ENCODE data around the gene RBMX. TPM values are rescaled to one million over a fixed set of nuclear protein-coding genes. Genes with fewer than 3 reads are reported as not detected.

Gene RBMX
- polyA plus RNA-seq, 2 of the 4 experiments (the other 2 are of a cell fraction) = 278 to 337 TPM

DNA sequence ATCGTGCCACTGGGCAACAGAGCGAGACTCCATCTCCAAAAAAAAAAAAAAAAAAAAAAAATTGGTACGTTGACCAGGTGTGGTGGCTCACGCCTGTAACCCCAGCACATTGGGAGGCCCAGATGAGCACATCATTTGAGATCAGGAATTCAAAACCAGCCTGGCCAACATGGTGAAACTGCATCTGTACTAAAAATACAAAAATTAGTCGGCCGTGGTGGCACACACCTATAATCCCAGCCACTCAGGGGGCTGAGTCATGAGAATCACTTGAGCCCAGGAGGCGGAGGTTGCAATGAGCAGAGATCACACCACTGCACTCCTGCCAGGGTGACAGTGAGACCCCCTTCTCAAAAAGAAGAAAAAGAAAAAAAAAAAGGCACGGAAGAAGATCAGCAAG lies 24.5 kb downstream of the RBMX start:
- Histone ChIP-seq H3K4me1 (no peaks in the 10 kb centered on the region), H3K27ac (no peak overlapping the region), H3K4me2 (no peak overlapping the region), H3K9me3 (no peaks in the 10 kb centered on the region), H3K4me3 (no peak overlapping the region)
- FAIRE-seq (no peak), DNase-seq (ENCODE audit: low read depth in 1 of 2, low spot score in 1 of 2) (no peak), ATAC-seq (no peak)
- TF ChIP-seq KDM5A (IDR thresholded peaks at IDR 0.05) = no peak
- no peak for TF ChIP-seq CBX8 (IDR thresholded peaks at IDR 0.05)
- no peak for TF ChIP-seq HDAC2 (IDR thresholded peaks at IDR 0.05)
- TF ChIP-seq JUNB (IDR thresholded peaks at IDR 0.05) = no peak
- no peak for TF ChIP-seq RNF2 (IDR thresholded peaks at IDR 0.05; ENCODE audit: borderline replicate concordance, low read depth)
- TF ChIP-seq SMC3 (IDR thresholded peaks at IDR 0.05) = no peak
- TF ChIP-seq JUN (IDR thresholded peaks at IDR 0.05) = no peak
- TF ChIP-seq, protein P1, sequence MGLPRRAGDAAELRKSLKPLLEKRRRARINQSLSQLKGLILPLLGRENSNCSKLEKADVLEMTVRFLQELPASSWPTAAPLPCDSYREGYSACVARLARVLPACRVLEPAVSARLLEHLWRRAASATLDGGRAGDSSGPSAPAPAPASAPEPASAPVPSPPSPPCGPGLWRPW (IDR thresholded peaks at IDR 0.05) = no peak
- TF ChIP-seq RCOR1 (IDR thresholded peaks at IDR 0.05; ENCODE audit: low read depth, low read length) = no peak
- no peak for TF ChIP-seq POLR2A (IDR thresholded peaks at IDR 0.05; ENCODE audit: low read length)
- ChIA-PET POLR2A (no interaction called here), CTCF (no interaction called here)
- 98% methylated on average over 8 of the region's 8 CpGs for WGBS (ENCODE audit: missing lambda C conversion rate)

DNA sequence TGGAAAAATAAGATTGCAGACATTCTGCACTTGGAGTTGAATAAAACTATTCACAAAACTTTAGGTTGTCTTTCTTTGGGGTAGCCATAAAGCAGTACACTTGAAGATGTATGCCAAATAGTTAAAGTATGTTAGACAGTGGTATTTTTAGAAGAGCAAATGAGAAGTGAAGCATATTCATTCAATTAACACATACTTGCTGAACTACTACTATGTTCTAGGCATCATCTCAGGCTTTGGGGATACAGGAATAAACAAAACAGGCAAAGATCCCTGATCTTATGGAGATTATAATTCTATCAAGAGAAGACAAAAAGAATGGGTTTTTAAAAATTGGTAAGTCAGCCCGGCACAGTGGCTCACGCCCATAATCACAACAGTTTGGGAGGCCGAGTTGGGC lies 29.0 kb downstream of the RBMX start:
- no peak for ATAC-seq
- Histone ChIP-seq H3K4me3 (no peak overlapping the region), H3K4me1 (no peaks in the 10 kb centered on the region), H3K27ac (no peak overlapping the region), H3K4me2 (no peak overlapping the region), H3K9me3 (no peaks in the 10 kb centered on the region)
- DNase-seq (ENCODE audit: low read depth in 1 of 2, low spot score in 1 of 2) = no peak
- ChIA-PET CTCF (no interaction called here), POLR2A (no interaction called here)
- FAIRE-seq = no peak
- 95% methylated on average over 3 of the region's 3 CpGs for WGBS (ENCODE audit: missing lambda C conversion rate)
- TF ChIP-seq POLR2A (IDR thresholded peaks at IDR 0.05; ENCODE audit: low read length) (no peak), FOSL2 (IDR thresholded peaks at IDR 0.05) (no peak), FOSL2 (CRISPR knock-in tag; IDR thresholded peaks at IDR 0.05) (no peak), SREBF2 (IDR thresholded peaks at IDR 0.05) (no peak), HOXB13 (CRISPR knock-in tag; IDR thresholded peaks at IDR 0.05; ENCODE audit: low read depth) (no peak), EP300 (IDR thresholded peaks at IDR 0.05) (no peak), MAZ (IDR thresholded peaks at IDR 0.05; ENCODE audit: borderline replicate concordance, low read depth, low read length) (no peak), RCOR1 (IDR thresholded peaks at IDR 0.05; ENCODE audit: low read depth, low read length) (no peak), BHLHE40 (IDR thresholded peaks at IDR 0.05; ENCODE audit: low read depth, low read length) (no peak), POLR2AphosphoS2 (conservative IDR thresholded peaks at IDR 0.05; ENCODE audit: low read length) (no peak), MYC (IDR thresholded peaks at IDR 0.05; ENCODE audit: borderline replicate concordance, low read length) (no peak), ZFP36 (IDR thresholded peaks at IDR 0.05; ENCODE audit: borderline replicate concordance, partially characterized antibody) (no peak)
- TF ChIP-seq, protein P2, sequence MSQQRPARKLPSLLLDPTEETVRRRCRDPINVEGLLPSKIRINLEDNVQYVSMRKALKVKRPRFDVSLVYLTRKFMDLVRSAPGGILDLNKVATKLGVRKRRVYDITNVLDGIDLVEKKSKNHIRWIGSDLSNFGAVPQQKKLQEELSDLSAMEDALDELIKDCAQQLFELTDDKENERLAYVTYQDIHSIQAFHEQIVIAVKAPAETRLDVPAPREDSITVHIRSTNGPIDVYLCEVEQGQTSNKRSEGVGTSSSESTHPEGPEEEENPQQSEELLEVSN (IDR thresholded peaks at IDR 0.05; ENCODE audit: borderline replicate concordance, low read depth) = no peak
- TF ChIP-seq, protein P3, sequence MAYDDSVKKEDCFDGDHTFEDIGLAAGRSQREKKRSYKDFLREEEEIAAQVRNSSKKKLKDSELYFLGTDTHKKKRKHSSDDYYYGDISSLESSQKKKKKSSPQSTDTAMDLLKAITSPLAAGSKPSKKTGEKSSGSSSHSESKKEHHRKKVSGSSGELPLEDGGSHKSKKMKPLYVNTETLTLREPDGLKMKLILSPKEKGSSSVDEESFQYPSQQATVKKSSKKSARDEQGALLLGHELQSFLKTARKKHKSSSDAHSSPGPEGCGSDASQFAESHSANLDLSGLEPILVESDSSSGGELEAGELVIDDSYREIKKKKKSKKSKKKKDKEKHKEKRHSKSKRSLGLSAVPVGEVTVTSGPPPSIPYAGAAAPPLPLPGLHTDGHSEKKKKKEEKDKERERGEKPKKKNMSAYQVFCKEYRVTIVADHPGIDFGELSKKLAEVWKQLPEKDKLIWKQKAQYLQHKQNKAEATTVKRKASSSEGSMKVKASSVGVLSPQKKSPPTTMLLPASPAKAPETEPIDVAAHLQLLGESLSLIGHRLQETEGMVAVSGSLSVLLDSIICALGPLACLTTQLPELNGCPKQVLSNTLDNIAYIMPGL (CRISPR knock-in tag; IDR thresholded peaks at IDR 0.05; ENCODE audit: borderline replicate concordance) = no peak
- TF ChIP-seq, protein P4, sequence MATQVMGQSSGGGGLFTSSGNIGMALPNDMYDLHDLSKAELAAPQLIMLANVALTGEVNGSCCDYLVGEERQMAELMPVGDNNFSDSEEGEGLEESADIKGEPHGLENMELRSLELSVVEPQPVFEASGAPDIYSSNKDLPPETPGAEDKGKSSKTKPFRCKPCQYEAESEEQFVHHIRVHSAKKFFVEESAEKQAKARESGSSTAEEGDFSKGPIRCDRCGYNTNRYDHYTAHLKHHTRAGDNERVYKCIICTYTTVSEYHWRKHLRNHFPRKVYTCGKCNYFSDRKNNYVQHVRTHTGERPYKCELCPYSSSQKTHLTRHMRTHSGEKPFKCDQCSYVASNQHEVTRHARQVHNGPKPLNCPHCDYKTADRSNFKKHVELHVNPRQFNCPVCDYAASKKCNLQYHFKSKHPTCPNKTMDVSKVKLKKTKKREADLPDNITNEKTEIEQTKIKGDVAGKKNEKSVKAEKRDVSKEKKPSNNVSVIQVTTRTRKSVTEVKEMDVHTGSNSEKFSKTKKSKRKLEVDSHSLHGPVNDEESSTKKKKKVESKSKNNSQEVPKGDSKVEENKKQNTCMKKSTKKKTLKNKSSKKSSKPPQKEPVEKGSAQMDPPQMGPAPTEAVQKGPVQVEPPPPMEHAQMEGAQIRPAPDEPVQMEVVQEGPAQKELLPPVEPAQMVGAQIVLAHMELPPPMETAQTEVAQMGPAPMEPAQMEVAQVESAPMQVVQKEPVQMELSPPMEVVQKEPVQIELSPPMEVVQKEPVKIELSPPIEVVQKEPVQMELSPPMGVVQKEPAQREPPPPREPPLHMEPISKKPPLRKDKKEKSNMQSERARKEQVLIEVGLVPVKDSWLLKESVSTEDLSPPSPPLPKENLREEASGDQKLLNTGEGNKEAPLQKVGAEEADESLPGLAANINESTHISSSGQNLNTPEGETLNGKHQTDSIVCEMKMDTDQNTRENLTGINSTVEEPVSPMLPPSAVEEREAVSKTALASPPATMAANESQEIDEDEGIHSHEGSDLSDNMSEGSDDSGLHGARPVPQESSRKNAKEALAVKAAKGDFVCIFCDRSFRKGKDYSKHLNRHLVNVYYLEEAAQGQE (IDR thresholded peaks at IDR 0.05) = no peak
- TF ChIP-seq, protein P5, sequence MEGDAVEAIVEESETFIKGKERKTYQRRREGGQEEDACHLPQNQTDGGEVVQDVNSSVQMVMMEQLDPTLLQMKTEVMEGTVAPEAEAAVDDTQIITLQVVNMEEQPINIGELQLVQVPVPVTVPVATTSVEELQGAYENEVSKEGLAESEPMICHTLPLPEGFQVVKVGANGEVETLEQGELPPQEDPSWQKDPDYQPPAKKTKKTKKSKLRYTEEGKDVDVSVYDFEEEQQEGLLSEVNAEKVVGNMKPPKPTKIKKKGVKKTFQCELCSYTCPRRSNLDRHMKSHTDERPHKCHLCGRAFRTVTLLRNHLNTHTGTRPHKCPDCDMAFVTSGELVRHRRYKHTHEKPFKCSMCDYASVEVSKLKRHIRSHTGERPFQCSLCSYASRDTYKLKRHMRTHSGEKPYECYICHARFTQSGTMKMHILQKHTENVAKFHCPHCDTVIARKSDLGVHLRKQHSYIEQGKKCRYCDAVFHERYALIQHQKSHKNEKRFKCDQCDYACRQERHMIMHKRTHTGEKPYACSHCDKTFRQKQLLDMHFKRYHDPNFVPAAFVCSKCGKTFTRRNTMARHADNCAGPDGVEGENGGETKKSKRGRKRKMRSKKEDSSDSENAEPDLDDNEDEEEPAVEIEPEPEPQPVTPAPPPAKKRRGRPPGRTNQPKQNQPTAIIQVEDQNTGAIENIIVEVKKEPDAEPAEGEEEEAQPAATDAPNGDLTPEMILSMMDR (IDR thresholded peaks at IDR 0.05) = no peak

All from A549 (cell line).